ENCODE measurements around the gene RTN4. TPM values are rescaled to one million over a fixed set of nuclear protein-coding genes. Genes with fewer than 3 reads are reported as not detected.

Gene RTN4
- polyA plus RNA-seq, 1 donor (not counting 4 experiments of a cell fraction or from before 2014, with no cell fraction given), result 406 TPM

GRCh38 chr2:54965425-54965824, 84.8 kb downstream of the RTN4 start:
- Histone ChIP-seq H3K79me2 (ENCODE audit: control insufficient read depth, insufficient read depth, low read length) (no peaks in the 10 kb centered on the region), H3K27ac (ENCODE audit: control insufficient read depth, insufficient read depth, low read length) (no peak overlapping the region), H2AFZ (ENCODE audit: control insufficient read depth, low read length) (no peak overlapping the region), H4K20me1 (ENCODE audit: control insufficient read depth, extremely low read depth, insufficient read depth, low read length) (no peaks in the 10 kb centered on the region), H3K9me1 (ENCODE audit: control insufficient read depth, extremely low read depth, insufficient read depth, low read length) (no peaks in the 10 kb centered on the region), H3K4me3 (ENCODE audit: control insufficient read depth in 2 of 3, extremely low read depth in 1 of 3, insufficient read depth in 2 of 3, low read depth in 1 of 3, low read length in 3 of 3) (no peak overlapping the region), H3K9ac (ENCODE audit: control insufficient read depth, extremely low read depth, insufficient read depth, low read length) (no peak overlapping the region), H3K9me3 (ENCODE audit: control insufficient read depth, low read depth, low read length) (no peaks in the 10 kb centered on the region), H3K36me3 (ENCODE audit: control insufficient read depth in 2 of 2, extremely low read depth in 1 of 2, insufficient read depth in 2 of 2, low read length in 2 of 2) (peaks cover 6 to 11% of the 10 kb centered on the region in 2 experiments), H3K4me2 (ENCODE audit: control insufficient read depth, extremely low read depth, insufficient read depth, low read depth, low read length) (no peak overlapping the region), H3K4me1 (ENCODE audit: control insufficient read depth, extremely low read depth, insufficient read depth, low read length) (peaks cover 20% of the 10 kb centered on the region), H3K27me3 (ENCODE audit: control insufficient read depth, extremely low read depth, insufficient read depth, low read length) (no peaks in the 10 kb centered on the region)
- no peak for TF ChIP-seq EZH2 (IDR thresholded peaks at IDR 0.05; ENCODE audit: low read length)
- no peak for TF ChIP-seq CTCF (optimal IDR thresholded peaks at IDR 0.05 in 1 of 3, IDR thresholded peaks at IDR 0.05 in 1 of 3, conservative IDR thresholded peaks at IDR 0.05 in 1 of 3; ENCODE audit: extremely low read depth in 1 of 3, insufficient read depth in 2 of 3, low read length in 3 of 3)
- dilution Hi-C loops (cut with MboI; ENCODE audit: extremely low pct_ligation_motif_present, low sequenced_read_pairs), result no loop called here
- DNase-seq (ENCODE audit: low read depth, low spot score) (no peak), FAIRE-seq (no peak)

- no peak for TF ChIP-seq EZH2 (IDR thresholded peaks at IDR 0.05; ENCODE audit: low read length)
- no peak for TF ChIP-seq CTCF (optimal IDR thresholded peaks at IDR 0.05 in 1 of 3, IDR thresholded peaks at IDR 0.05 in 1 of 3, conservative IDR thresholded peaks at IDR 0.05 in 1 of 3; ENCODE audit: extremely low read depth in 1 of 3, insufficient read depth in 2 of 3, low read length in 3 of 3)
- H3K36me3 ChIP-seq (ENCODE audit: control insufficient read depth in 2 of 2, extremely low read depth in 1 of 2, insufficient read depth in 2 of 2, low read length in 2 of 2), result peaks cover 2 to 5% of the 10 kb centered on the region in 2 experiments
- no peaks in the 10 kb centered on the region for H3K27me3 ChIP-seq (ENCODE audit: control insufficient read depth, extremely low read depth, insufficient read depth, low read length)
- no peak for DNase-seq (ENCODE audit: low read depth, low spot score)
- no peak overlapping the region for H3K4me2 ChIP-seq (ENCODE audit: control insufficient read depth, extremely low read depth, insufficient read depth, low read depth, low read length)
- H3K9me3 ChIP-seq (ENCODE audit: control insufficient read depth, low read depth, low read length), result no peaks in the 10 kb centered on the region
- no peak overlapping the region for H3K9ac ChIP-seq (ENCODE audit: control insufficient read depth, extremely low read depth, insufficient read depth, low read length)
- no peak for FAIRE-seq
- H3K79me2 ChIP-seq (ENCODE audit: control insufficient read depth, insufficient read depth, low read length), result no peaks in the 10 kb centered on the region
- no peaks in the 10 kb centered on the region for H4K20me1 ChIP-seq (ENCODE audit: control insufficient read depth, extremely low read depth, insufficient read depth, low read length)
- dilution Hi-C loops (cut with MboI; ENCODE audit: extremely low pct_ligation_motif_present, low sequenced_read_pairs), result no loop called here
- no peaks in the 10 kb centered on the region for H3K9me1 ChIP-seq (ENCODE audit: control insufficient read depth, extremely low read depth, insufficient read depth, low read length)
- H2AFZ ChIP-seq (ENCODE audit: control insufficient read depth, low read length), result no peak overlapping the region
- no peak overlapping the region for H3K27ac ChIP-seq (ENCODE audit: control insufficient read depth, insufficient read depth, low read length)
- no peak overlapping the region for H3K4me3 ChIP-seq (ENCODE audit: control insufficient read depth in 2 of 3, extremely low read depth in 1 of 3, insufficient read depth in 2 of 3, low read depth in 1 of 3, low read length in 3 of 3)
- peaks cover 20% of the 10 kb centered on the region for H3K4me1 ChIP-seq (ENCODE audit: control insufficient read depth, extremely low read depth, insufficient read depth, low read length)
Measured at GRCh38 chr2:54964816-54965215, 85.4 kb downstream of the RTN4 start.
